A673 (cell line): ENCODE measurements around the gene IRS2. TPM values are rescaled to one million over a fixed set of nuclear protein-coding genes. Genes with fewer than 3 reads are reported as not detected.

Experiments
- BruUV-seq: library from RNA; stranded (reverse); fragments of 400-500 nt; replicated peaks from 2 replicates; lab custom pipeline; 2021; lab: Mats Ljungman, UMichigan
- CTCF ChIA-PET: fragments of 300-600 bp; sonication (Branson Sonifier 250); formaldehyde crosslinking; loops from one replicate; lab custom pipeline; 2022; ENCODE audit warnings: antibody characterized with exemption; lab: Charles Lee
- POLR2A ChIA-PET: fragments of 300-600 bp; sonication (Branson Sonifier 250); formaldehyde crosslinking; loops from one replicate; lab custom pipeline; 2022; ENCODE audit warnings: antibody characterized with exemption; ENCODE audit not compliant: low non-redundant PET; lab: Charles Lee
- DNase-seq: peaks from one replicate; pipeline ENCODE4 v3.0.0-alpha.2; 2015; ENCODE audit warnings: low spot score
- H3K27ac ChIP-seq: fragments of 200-600 bp; sonication (generic); 2 replicates; pipeline ENCODE4 v1.5.1; 2016; ENCODE audit warnings: mixed run types, low read depth, mild to moderate bottlenecking, mixed read lengths, antibody characterized with exemption, low read length; ENCODE audit not compliant: poor library complexity, severe bottlenecking
- H3K27me3 ChIP-seq: fragments of 200-600 bp; sonication (generic); replicated peaks from 2 replicates; pipeline ENCODE4 v1.6.1; 2017; ENCODE audit warnings: mixed run types, low read depth, mild to moderate bottlenecking, mixed read lengths, antibody characterized with exemption, low read length; ENCODE audit not compliant: insufficient read depth, poor library complexity
- H3K36me3 ChIP-seq: fragments of 200-600 bp; sonication (generic); 2 replicates; pipeline ENCODE4 v1.6.1; 2016; ENCODE audit warnings: mixed run types, mild to moderate bottlenecking, mixed read lengths, antibody characterized with exemption, low read length; ENCODE audit not compliant: insufficient read depth, poor library complexity, severe bottlenecking
- H3K4me1 ChIP-seq: fragments of 200-600 bp; sonication (generic); 2 replicates; pipeline ENCODE4 v1.6.1; 2017; ENCODE audit warnings: mixed run types, mild to moderate bottlenecking, mixed read lengths, antibody characterized with exemption, low read length; ENCODE audit not compliant: insufficient read depth, poor library complexity, severe bottlenecking
- H3K4me3 ChIP-seq: fragments of 200-600 bp; sonication (generic); 2 replicates; pipeline ENCODE4 v1.5.1; 2016; ENCODE audit warnings: low read depth, mixed run types, mild to moderate bottlenecking, mixed read lengths, low read length; ENCODE audit not compliant: poor library complexity, severe bottlenecking
- H3K9me3 ChIP-seq: fragments of 200-600 bp; sonication (generic); 2 replicates; pipeline ENCODE4 v1.6.1; 2016; ENCODE audit warnings: mixed run types, low read depth, mild to moderate bottlenecking, mixed read lengths, antibody characterized with exemption, low read length; ENCODE audit not compliant: poor library complexity, severe bottlenecking
- EZH2 ChIP-seq: fragments of 200-600 bp; sonication (generic); IDR thresholded peaks from 2 replicates; pipeline ENCODE4 v1.6.1; 2017; ENCODE audit warnings: borderline replicate concordance, low read depth, mild to moderate bottlenecking, mixed read lengths, antibody characterized with exemption, low read length; ENCODE audit not compliant: poor library complexity, severe bottlenecking
- intact Hi-C: fragments of 100-400 bp; cut with micrococcal nuclease; formaldehyde crosslinking; loops from one replicate; pipeline ENCODE4 v1.10.0; 2022; ENCODE audit not compliant: unreplicated experiment
- total RNA-seq: library from RNA; stranded (reverse); gene quantifications from 2 replicates; pipeline ENCODE4 v1.2.3, GENCODE V29; 2021
- TF ChIP-seq, protein P1 (sequence below): fragments of 300-800, 200-600 bp; sonication (generic); conservative IDR thresholded peaks from 2 replicates; pipeline ENCODE4 v1.5.1; 2017; ENCODE audit warnings: low read depth, mild to moderate bottlenecking, antibody characterized with exemption, low read length, moderate library complexity, mixed read lengths

IRS2 gene
- total RNA-seq, 1 experiment from 2014 or later, result 135 TPM

DNA sequence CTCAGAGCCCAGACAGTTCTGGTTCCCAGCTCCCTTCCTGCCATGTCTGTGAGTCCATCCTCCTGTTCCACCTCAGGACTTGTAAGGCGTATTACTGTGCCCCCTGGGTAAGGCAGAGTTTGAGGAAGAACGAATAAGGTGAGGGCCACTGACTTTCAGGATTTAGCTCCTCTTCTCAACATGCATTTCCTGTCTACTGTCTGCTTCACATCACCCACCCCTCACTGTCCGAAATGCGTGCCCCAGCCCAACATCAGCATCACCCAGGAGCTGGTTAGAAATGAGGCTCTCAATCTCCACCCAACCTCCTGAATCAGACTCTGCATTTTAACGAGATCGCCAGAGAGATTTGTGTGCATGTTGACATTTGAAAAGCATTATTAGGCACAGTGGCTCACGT, 44.4 kb downstream of the IRS2 start:
- DNase-seq, result no peak
- Histone ChIP-seq H3K4me3 (no peak overlapping the region), H3K4me1 (peaks cover 25% of the 10 kb centered on the region), H3K27ac (no peak overlapping the region), H3K9me3 (no peaks in the 10 kb centered on the region), H3K27me3 (no peaks in the 10 kb centered on the region), H3K36me3 (no peaks in the 10 kb centered on the region)
- intact Hi-C loops, result loop anchor here (2.0 to 5.0 kb wide), 2 partner anchors 41 to 130 kb away; no protein-coding TSS in a partner anchor
- no TSS peak for BruUV-seq
- ChIA-PET CTCF (no interaction called here), POLR2A (no interaction called here)
- TF ChIP-seq, protein P1, sequence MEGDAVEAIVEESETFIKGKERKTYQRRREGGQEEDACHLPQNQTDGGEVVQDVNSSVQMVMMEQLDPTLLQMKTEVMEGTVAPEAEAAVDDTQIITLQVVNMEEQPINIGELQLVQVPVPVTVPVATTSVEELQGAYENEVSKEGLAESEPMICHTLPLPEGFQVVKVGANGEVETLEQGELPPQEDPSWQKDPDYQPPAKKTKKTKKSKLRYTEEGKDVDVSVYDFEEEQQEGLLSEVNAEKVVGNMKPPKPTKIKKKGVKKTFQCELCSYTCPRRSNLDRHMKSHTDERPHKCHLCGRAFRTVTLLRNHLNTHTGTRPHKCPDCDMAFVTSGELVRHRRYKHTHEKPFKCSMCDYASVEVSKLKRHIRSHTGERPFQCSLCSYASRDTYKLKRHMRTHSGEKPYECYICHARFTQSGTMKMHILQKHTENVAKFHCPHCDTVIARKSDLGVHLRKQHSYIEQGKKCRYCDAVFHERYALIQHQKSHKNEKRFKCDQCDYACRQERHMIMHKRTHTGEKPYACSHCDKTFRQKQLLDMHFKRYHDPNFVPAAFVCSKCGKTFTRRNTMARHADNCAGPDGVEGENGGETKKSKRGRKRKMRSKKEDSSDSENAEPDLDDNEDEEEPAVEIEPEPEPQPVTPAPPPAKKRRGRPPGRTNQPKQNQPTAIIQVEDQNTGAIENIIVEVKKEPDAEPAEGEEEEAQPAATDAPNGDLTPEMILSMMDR, result no peak
- TF ChIP-seq EZH2, result no peak

DNA sequence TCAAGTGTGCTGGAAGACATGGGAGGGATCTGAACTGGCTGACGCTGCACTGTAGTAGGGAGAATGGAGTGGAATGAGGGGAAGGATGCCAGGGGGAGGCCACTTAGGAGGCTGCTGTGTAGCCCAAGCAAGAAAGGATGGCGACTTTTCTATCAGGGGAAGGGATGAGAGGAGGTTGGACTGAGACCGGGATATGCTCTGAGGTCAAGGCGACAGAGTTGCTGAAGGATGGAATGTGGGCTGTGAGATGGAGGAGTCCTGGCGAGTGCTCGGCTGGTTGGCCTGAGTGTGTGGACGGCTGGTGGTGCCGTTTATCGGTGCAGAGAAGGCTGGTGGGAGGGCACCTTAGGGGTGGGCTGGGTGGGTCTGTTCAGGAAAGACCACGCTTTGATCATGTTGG, 45.7 kb downstream of the IRS2 start:
- Histone ChIP-seq H3K36me3 (no peaks in the 10 kb centered on the region), H3K9me3 (no peaks in the 10 kb centered on the region), H3K27me3 (no peaks in the 10 kb centered on the region), H3K4me3 (no peak overlapping the region), H3K27ac (no peak overlapping the region), H3K4me1 (peaks cover 25% of the 10 kb centered on the region)
- no TSS peak for BruUV-seq
- no peak for TF ChIP-seq EZH2
- TF ChIP-seq, protein P1, result no peak
- POLR2A ChIA-PET, result no interaction called here
- intact Hi-C loops, result loop anchor here (5.0 kb wide), 1 partner anchor 128 kb away; no protein-coding TSS in a partner anchor
- no peak for DNase-seq
- CTCF ChIA-PET, result no interaction called here

DNA sequence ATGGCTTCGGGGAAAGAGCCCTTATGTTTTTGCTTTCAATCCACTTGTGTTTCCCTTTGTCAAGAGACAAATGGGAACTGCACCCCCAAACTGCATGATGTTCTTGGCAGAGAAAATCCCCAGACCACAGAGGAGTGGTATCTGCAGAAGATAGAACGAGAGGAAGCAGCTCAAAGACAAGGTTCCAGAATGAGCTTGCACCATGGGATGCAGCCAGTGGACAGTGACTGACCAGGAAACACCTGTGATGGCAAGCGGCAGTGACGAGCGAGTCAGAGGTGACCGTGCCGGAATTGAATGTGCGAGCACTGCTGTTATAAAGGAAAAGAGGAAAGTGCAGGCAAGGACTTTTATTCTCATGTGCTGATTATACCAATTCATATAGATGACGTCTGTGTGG, 46.3 kb downstream of the IRS2 start:
- intact Hi-C loops, result loop anchor here (5.0 kb wide), 1 partner anchor 128 kb away; no protein-coding TSS in a partner anchor
- DNase-seq, result no peak
- H3K9me3 ChIP-seq, result no peaks in the 10 kb centered on the region
- BruUV-seq, result no TSS peak
- no peaks in the 10 kb centered on the region for H3K36me3 ChIP-seq
- no peak overlapping the region for H3K4me3 ChIP-seq
- ChIA-PET POLR2A (no interaction called here), CTCF (no interaction called here)
- H3K27ac ChIP-seq, result no peak overlapping the region
- H3K4me1 ChIP-seq, result peaks cover 23% of the 10 kb centered on the region
- no peaks in the 10 kb centered on the region for H3K27me3 ChIP-seq
- TF ChIP-seq, protein P1, result no peak
- no peak for TF ChIP-seq EZH2
